ENCODE measurements around the gene FOXK1.
A peak's percentile ranks its signal among the peaks of the same experiment; 100 is the strongest.

Gene FOXK1

DNA sequence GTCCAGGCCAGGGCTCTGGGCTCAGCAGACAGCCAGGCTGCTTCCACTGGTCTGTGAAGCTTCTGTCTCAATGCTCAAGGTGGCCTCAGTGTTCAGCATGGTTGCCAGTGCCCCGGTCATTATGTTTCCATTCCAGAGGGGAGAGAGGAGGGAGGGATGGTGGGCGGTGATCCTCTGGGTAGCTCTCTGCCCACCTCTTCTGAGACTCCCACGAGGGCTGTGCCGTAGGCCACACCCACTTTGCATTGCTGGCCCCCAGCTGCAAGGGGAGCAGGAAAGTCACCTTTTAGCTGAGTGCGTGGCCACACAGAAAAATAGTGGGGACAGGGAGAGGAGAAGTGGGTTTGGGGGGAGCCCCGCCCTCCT lies 42.5 kb downstream of the FOXK1 start:
- DNase-seq, result no peak

DNA sequence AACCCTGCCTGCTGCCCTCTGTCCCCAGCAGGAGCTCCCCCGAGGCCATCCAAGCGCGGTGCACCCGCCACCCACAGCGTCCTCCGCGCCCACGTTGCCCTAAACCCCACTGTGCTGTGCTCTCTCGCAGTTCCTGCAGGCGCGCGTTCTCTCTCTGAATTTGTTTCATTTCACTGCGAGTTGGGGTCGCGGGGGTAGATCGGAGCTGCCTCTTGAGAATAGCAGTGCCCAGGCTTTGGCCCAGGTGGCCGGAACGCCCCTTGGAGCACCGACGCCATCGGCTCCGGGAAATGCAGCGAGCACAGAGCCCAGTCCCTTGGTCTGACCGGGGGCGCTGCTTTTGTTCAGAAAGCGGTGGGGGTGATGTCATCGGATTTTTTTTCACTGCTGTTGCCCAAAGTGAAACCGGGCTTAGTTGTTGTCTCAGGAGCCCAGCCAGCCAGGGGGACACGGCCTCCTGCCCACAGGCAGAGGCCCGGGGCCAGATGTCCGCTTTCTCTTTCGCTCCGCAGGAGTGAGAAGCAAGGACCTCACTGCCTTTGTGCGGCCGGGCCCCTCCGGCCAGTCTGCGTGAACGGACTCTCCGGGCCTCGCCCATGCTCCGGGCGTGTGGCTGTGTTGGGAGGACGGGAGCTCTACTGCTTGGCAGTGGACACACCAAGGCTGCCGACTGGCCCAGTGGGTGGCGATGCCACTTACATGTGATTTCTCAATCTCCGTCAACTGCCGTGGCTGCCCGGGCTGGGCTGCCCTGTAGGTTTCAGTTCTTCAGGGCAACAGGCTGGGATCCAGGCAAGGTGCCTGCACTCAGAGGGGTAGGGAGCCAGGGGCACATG lies 43.1 kb downstream of the FOXK1 start:
- no peak for DNase-seq

DNA sequence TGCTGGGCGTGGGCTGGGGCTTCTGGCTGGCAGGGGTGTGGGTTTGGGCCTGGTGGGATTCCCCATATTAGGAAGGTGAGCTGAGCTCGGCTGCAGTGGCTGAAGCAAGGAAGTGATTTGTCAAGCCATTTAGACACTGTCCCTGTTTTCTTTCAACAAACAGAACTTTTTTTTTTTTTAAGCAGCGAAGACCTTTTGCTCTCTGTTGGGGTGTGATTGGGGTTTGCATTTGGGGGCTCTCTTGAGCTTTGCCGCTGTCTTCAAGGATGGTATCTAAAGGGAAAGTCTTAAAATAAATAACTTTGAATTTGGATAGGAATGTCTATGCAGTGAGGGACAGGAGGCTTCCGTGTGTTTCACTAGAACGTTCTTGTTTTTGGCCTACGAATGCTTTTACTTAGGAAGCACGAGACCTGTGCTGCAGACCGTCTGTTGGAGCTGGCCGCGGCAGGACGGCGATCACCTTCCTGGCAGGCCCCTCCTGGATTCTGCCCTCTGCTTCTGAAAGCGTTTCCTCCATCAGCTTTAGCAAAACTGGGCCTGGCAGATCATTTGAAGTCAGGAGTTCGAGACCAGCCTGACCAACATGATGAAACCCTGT lies 43.9 kb downstream of the FOXK1 start:
- DNase-seq, result no peak

DNA sequence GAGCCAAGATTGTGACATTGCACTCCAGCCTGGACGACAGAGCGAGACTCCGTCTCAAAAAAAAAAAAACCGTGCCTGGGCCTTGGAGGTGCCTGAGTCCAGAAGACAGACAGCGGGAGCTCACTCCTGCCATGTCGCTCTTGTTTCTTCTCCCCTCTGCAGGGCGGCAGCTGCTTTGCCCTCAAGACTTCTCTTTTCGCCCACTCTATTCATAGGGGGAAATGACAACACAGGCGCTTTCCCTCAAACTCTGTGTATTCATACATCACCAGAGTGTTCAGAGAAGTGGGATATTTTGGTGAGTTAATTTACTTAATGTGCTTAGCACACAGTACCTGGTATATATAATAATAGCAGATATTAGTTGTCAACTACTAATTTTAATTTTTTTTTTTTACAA lies 44.5 kb downstream of the FOXK1 start:
- no peak for DNase-seq

DNA sequence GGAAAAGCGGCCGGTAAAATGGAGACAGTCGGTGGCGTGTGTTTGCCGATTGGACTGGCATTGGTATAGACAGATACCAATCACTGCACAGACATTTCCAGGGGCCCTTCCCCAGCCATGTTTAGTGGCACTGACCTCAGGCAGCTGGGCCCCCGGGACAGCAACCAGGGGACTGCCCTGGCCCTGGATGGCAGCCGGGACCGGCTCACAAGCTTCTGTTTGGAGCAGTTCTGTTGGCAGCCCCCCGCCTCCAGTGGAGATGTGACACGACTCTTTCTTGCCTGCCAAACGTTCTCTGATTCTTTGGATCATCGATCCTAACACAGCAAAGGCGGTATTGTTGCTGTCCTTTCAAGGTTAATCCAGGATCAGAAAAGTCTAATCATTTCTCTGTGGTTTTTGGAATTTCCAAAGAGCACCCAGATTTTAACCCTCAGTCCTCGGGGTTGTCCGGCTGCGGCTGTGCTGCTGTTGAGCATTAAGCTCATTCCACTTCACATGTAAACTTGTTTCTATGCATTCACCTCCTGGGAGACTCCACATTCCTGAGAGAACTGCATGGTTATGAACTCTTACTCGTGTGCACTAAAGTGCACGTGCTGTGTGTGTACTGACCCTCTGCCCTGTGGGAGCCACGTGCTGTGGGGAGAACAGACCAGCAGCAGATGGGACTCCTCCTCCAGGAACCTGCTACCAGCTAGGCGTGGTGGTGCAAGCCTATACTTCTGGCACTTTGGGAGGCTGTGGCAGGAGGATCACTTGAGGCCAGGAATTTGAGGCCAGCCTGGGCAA lies 46.0 kb downstream of the FOXK1 start:
- DNase-seq, result no peak

DNA sequence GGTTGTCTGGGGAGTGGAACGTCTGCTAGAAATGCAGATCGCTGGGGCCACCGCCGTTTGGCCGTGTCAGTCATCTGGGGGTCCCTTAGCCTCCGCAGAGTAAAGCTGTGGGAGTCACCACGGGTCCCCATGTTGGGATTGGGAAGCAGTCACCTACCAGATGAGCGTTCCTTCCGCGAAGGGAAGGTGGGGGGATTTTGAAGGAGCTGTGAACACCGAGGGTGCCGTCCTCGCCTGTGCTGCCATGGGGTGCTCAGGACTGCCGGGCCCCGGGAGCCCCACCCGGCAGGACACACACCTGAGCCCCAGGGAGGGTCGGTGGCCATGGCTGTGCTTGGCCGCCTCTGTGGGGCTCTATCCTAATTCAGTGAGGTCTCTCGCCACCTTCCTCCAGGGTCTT lies 47.2 kb downstream of the FOXK1 start:
- DNase-seq, result no peak

DNA sequence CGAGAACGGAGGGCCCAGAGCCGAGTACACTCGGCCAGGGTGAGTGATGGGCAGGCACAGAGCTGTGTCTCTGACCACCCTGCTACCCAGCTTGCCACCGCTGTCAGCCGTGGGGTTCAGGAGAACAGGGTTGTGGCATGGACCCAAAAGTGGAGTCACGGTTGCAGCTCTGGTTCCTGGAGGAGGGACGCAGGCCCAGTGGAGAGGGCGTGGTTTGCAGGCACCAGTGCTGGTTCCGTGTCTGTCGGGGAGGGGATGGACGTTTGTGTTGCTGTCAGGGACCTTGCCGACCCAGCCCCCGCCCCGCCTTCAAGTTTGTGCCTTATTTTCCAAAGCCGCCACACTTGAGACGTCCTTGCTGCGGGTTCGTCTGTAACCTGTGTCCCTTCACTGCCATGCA lies 48.2 kb downstream of the FOXK1 start:
- DNase-seq, result no peak

DNA sequence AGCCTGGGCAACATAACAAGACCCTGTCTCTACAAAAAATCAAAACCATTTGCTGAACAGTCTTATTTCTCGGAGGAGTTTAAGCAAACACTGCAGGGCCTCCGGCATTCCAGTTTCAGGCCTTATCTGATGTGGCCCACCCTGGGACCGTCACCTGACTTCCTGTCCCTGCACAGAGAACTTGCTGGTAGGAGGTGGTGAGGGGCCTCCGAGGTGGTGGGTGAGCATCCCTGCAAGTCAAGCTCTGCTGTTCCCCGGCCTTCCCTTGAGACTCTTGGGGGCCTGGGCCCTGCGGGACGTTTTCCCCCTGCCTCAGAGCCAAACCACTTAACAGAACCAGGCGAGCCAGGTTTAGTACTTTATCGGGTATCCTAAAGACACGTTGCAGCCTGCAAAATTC lies 48.9 kb downstream of the FOXK1 start:
- no peak for DNase-seq

DNA sequence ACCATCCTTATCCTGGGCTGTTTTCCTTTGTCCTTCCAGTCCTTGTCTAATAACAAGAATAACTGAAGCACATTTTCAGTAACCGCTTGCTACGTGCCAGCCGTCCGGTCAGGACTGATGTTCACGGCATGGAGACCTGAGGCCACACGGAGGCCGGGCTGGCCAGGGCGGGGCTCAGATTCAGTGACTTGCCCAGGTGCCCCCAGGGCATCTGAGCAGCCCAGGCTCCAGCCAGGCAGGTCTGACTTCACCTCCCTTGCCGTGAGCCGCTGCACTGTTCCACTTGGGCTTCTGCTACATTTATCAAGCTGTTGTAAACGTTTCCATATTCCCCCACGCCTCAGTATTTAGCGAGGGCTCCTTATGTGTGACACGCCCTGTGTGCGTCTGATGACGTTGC lies 49.7 kb downstream of the FOXK1 start:
- no peak for DNase-seq

DNA sequence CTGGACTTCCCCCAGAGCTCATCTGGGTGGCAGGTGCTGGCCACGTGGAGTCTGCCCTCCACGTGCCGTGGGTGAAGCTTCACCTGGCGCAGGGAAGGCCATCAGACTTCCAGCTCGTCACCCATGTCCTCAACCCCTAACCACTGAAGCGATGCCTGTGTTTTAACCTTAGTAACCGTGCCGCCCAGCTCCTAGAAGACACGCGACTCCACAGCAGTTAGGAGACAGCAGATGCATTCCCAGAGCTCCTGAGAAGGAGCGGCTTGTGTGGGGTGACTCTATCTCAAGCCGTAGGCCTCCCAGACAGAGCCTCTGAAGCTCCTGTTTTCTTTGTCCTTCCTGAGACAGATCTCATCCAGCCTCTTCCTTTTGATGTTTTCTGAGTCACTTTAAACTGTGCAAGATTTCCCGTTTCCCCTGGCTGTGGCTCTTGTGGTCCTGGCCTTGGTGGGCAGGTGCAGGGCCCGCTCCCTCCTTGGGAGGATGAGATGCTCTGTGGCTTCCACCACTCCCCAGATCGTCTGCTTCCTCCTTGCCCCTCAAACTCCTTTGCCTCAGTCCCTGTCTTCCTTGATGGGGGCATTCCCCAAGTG lies 51.9 kb downstream of the FOXK1 start:
- DNase-seq, result no peak

DNA sequence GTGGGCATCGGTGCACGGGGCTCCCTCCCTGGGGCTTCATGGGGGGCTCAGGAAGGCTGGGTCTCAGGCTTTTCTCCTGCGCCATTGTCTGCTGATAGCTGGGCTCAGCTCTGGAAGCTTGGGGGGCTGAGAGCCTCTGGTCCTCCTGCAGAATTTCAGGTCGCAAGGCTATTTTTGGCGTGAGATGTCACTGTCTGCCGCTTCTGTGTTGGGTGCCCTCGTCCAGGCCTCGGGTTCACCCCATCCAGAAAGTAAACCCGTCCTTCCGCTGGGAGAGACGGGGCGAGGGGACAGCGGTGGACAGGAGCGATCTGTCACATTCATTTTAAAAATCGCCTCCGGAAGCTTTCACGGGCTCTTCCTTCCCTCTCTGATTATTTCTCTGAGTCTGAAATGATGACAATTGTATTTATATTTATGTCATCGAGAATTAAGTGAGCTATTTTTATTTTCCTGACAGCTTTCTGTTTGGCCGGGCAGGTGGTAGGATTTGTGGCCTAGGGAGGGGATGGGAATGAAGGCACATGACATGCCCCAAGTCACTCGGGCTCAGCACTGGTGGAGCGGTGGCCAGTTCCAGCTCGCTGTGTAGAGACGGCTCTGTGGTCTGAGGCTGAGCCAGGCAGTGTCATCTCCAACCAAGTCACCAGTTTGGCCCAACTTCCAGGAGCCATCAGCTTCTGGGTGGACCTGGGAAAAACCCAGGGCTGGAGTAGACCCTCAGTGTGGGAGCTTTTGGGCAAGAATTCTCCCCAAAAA lies 52.7 kb downstream of the FOXK1 start:
- DNase-seq, result no peak

DNA sequence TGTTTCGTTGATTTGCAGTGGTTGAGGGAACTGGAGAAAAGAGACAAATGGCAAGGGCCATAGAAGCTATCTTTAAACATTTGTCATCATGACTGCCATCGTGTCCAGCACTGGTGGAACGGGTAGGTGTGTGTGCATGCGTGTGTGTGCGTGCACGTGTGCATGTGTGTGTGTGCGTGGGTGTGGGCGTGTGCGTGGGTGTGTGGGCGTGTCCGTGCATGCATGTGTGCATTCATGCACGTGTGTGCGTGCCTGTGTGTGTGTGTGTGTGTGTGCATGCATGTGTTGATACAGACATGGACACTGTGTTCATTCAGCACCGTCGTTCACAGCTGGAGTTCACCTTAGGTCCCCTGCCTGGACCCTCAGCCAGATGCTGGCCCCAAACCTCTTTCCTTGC lies 55.2 kb downstream of the FOXK1 start:
- DNase-seq, result no peak

DNA sequence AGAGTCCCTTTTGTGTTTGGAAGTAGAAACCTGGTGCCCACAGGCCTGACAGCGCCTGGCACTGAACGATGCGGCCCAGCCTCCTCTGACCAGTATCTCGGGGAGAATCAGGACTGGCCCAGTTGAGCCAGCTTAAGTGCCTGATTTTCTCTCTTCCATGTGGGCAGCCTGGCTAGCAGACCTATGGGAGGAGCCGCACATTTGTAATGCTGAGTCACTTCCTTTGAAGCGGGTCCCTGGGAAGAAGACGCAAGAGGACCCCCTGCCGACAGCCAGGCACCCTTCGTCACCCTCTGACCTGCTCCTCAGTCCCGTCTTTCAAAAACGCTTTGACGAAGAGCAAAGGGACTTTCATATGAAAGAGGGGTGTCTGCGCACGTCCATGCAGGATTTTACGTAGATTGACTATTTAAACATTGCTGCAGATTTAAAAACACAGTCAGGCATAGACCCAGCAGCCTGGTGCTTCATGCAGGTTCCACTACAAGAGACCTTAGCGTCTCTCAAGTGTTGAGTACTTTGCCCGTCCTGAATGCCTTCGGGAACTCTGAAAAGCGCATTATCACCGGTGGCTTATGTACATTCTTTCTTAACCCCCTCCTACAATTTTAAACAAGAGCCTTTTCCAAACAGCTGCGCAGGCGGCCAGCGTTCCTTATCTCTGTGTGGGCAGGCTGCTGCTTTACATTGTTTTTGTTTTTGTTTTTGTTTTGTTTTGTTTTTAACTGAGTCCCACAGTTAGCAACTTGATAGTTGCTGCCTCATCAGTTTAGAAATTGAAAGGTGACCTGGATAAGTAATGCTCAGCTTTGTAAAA lies 56.8 kb downstream of the FOXK1 start:
- DNase-seq, result peak; percentile 41

DNA sequence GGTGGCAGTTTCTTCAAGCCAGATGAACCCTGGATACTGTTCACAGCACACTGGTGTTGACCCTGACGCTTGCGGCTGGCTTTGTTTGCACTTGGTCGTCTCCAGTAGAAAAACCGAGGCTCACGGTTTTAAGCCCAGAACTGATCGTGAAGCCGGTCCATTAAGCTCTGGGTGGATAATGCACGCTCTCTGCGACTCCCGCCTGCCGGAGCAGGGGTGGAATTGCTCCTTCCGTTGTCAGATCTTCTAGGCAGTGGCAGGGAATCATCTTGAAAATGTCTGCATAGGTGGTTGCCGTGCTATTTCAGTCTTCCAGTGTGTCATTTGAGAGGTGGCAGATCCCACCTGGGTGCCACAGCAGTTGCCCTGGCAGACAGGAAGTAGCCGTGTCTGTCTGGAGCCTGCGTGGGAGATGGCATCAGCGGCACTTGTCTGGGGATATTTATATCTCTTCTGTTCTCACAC lies 57.5 kb downstream of the FOXK1 start:
- peak; percentile 49 for DNase-seq

DNA sequence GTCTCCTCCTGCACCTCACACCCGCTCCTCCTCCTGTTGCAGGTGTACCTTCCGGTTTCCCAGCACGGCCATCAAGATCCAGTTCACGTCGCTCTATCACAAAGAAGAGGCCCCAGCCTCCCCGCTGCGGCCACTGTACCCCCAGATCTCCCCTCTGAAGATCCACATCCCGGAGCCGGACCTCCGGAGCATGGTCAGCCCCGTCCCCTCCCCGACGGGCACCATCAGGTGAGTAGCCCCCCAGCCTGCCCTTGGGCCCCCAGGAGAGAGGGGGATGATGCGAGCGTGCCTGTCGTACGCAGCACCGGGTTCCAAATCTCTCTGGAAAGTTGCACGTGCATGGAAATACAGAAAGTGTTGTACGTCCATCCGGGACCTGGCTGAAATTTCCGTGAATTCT lies 58.7 kb downstream of the FOXK1 start:
- no peak for DNase-seq

DNA sequence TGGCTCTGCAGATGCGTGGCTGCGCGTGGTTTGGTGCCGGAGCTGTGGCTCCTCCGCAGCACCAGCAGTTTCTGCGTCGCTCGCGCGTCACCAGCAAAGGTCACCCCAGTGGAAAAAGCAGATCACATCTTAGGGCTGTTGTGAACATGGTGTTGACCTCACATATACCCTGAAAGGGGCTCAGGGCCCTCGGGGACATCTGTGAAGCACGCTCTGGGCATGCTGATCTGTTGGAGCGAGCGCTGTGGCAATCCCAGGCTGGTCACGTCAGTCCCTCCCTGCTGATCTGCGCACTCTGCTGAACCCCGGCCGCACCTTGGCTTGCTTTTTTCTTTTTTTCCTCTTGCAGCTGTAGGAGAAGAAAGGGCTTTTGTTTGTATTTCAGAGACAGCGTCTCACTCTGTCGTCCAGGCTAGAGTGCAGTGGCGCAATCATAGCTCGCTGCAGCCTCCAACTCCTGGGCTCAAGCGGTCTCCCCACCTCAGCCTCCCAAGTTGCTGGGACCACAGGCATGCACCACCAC lies 60.0 kb downstream of the FOXK1 start:
- no peak for DNase-seq

DNA sequence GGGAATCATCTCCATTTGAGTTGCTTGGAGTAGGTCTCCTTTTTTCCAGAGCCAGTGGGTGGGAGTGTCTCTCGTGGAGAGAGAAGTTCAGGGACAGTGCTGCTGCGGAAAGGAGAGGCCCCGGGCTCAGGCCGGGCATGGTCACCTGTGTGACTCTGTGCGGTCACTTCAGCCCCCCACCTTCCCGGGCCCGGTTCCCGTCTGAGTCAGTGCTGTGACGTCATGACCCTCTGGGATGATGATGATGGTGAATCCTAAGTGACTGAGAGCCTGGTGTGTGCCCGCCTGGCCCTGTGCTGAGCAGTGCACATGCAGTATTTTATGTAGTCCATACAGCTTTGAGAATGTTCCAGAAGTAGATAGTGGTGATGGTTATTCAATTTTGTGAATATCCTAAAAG lies 60.8 kb downstream of the FOXK1 start:
- no peak for DNase-seq

DNA sequence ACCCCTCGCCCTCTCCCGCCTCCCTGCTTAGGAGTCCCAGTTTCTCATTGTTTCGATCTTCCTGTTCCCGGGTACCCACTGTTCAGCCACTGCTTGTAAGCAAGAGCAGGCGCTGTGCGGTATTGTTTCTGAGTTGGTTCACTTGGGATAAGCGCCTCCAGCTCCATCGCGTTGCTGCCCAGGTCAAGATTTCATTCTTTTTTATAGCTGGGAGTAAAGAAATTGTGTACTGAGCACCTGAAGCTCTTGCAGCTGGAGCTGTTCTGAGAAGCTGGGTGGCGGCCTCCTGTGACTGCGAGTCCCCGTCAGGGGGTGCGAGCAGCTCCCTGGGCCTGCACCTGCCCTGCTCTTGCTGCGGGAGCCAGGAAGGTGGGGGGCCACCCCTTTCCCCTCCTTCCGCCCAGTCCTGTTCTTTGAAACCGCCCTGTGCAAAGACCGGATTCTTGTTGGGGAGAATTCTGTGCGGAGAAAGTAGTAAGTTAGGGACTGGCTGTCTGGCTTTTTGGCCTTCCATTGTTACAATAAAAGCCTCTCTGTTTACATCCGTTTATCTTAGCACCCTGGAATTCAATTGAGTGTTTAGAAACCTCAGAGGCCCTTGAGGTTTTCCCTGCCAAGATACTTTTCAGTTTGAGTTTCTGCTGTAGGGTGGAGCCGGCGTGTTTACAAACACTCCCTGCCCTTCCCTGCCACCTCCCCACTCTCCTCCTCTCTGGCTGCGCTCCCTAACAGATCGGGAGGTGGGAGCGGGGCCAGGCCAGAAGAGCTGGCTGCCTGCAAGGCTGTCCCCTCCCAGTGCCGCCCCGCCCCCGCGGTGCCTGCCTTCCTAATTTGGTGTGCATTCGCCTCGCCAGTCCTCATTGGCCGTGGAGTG lies 62.5 kb downstream of the FOXK1 start:
- peak; percentile 98 for DNase-seq

DNA sequence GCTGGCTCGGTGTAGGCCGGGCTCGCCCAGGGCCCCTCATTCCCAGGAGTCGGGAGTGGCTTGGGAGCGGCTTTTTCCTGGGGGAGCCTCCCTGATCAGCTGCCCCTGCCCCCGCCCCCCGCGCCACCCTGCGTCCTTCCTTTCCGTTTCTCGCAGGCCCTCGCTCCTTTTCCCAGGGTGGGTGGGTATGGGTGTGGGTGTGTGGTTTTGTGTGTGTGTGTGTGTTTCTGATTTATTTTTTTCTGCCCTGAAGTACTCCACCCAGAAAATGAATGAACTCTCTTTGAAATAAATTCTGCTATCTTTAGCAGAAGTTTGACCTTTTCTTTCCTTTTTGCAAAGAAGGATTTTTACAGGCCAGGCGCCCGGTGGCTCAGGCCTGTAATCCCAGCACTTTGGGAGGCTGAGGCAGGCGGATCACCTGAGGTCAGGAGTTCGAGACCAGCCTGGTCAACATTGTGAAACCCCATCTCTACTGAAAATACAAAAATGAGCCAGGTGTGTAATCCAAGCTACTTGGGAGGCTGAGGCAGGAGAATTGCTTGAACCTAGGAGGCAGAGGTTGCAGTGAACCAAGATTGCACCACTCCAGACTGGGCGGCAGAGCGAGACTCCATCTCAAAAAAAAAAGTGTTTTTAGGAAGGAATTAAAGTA lies 63.3 kb downstream of the FOXK1 start:
- DNase-seq, result no peak
